HCT116 (cell line): ENCODE results near the gene MYBPC2. TPM values are rescaled to one million over a fixed set of nuclear protein-coding genes. Genes with fewer than 3 reads are reported as not detected.

Experiments used
- ATAC-seq: fragments of 200-7000 bp; cut with Tn5 transposase; 2 replicates; pipeline ENCODE4 v1.9.1; 2020; ENCODE audit warnings: mild to moderate bottlenecking, moderate library complexity
- BruUV-seq: library from RNA; stranded (reverse); fragments of 400-500 nt; replicated peaks from 2 replicates; lab custom pipeline; 2021; lab: Mats Ljungman, UMichigan
- CTCF ChIA-PET: fragments of 300-600 bp; sonication (Branson Sonifier 250); formaldehyde crosslinking; loops from one replicate; lab custom pipeline; 2021; ENCODE audit warnings: antibody characterized with exemption; lab: Charles Lee
- POLR2A ChIA-PET: fragments of 300-600, 350-600 bp; sonication (Branson Sonifier 250); formaldehyde crosslinking; loops from one replicate; lab custom pipeline; 2021; ENCODE audit warnings: antibody characterized with exemption; lab: Charles Lee
- RAD21 ChIA-PET, 2 experiments: fragments of 300-600 bp; sonication (Branson Sonifier 250); formaldehyde crosslinking; loops; one replicate each; lab custom pipeline; 2023; ENCODE audit warnings: low total read pairs in 2 of 2; ENCODE audit not compliant: uncharacterized antibody in 2 of 2, unreplicated experiment in 2 of 2, low non-redundant PET in 1 of 2; lab: Charles Lee
- DNase-seq: peaks from one replicate; pipeline ENCODE4 v3.0.0-alpha.2; 2010; ENCODE audit warnings: low read depth, low spot score
- H2AFZ ChIP-seq: fragments of 200-600 bp; shearing (Covaris generic), sonication (generic); 2 replicates; pipeline ENCODE4 v1.6.1; 2017; ENCODE audit warnings: low read depth, mixed run types, mixed read lengths, antibody characterized with exemption, low read length; ENCODE audit not compliant: poor library complexity, severe bottlenecking
- H3K27ac ChIP-seq: 2 replicates; pipeline ENCODE4 v1.5.1; 2012; ENCODE audit warnings: low read depth, low read length
- H3K27me3 ChIP-seq: fragments of 200-600 bp; sonication (generic); 2 replicates; pipeline ENCODE4 v1.6.1; 2016; ENCODE audit warnings: mixed run types, low read length, mixed read lengths; ENCODE audit not compliant: insufficient read depth
- H3K36me3 ChIP-seq, 2 experiments: fragments of 200-500 bp in 1 of 2; fragments of 200-600 bp in 1 of 2; sonication (Bioruptor generic) in 1 of 2; sonication (generic) in 1 of 2; 2 replicates each; pipeline versions ENCODE4 v1.5.1 to v1.6.1; 2014 to 2016; ENCODE audit warnings: low read length in 2 of 2, inconsistent platforms in 1 of 2, mixed read lengths in 1 of 2, mixed run types in 1 of 2; ENCODE audit not compliant: insufficient read depth in 2 of 2, control insufficient read depth in 1 of 2
- H3K4me1 ChIP-seq, 2 experiments: fragments of 200-600 bp in 1 of 2; sonication (generic) in 1 of 2; 2 replicates each; pipeline versions ENCODE4 v1.5.1 to v1.6.1; 2012 to 2017; ENCODE audit warnings: low read length in 2 of 2, inconsistent platforms in 1 of 2, mild to moderate bottlenecking in 1 of 2, mixed read lengths in 1 of 2, mixed run types in 1 of 2, moderate library complexity in 1 of 2; ENCODE audit not compliant: insufficient read depth in 2 of 2, control insufficient read depth in 1 of 2
- H3K4me2 ChIP-seq: fragments of 200-600 bp; sonication (generic); 2 replicates; pipeline ENCODE4 v1.6.1; 2017; ENCODE audit warnings: mixed run types, low read length, mixed read lengths
- H3K4me3 ChIP-seq, 2 experiments: fragments of 200-600 bp in 1 of 2; sonication (generic) in 1 of 2; replicated peaks in 1 of 2; 2 replicates each; pipeline ENCODE4 v1.5.1; 2011 to 2016; ENCODE audit warnings: low read length in 2 of 2, control low read depth in 1 of 2, low read depth in 1 of 2, mild to moderate bottlenecking in 1 of 2, mixed read lengths in 1 of 2, mixed run types in 1 of 2
- H3K79me2 ChIP-seq: fragments of 200-600 bp; sonication (generic); 2 replicates; pipeline ENCODE4 v1.6.1; 2017; ENCODE audit warnings: mild to moderate bottlenecking, mixed run types, low read length, moderate library complexity, mixed read lengths; ENCODE audit not compliant: insufficient read depth
- H3K9ac ChIP-seq: fragments of 200-600 bp; sonication (generic); 2 replicates; pipeline ENCODE4 v1.6.1; 2016; ENCODE audit warnings: low read length, mixed read lengths
- H3K9me2 ChIP-seq: fragments of 200-600 bp; sonication (generic), shearing (Covaris generic); 2 replicates; pipeline ENCODE4 v1.6.1; 2017; ENCODE audit warnings: mixed run types, mild to moderate bottlenecking, moderate library complexity; ENCODE audit not compliant: insufficient read depth
- H3K9me3 ChIP-seq, 2 experiments: fragments of 200-500 bp in 1 of 2; fragments of 200-600 bp in 1 of 2; sonication (Bioruptor generic) in 1 of 2; sonication (generic) in 1 of 2; 2 replicates each; pipeline ENCODE4 v1.6.1; 2014 to 2017; ENCODE audit warnings: low read length in 2 of 2, mixed read lengths in 2 of 2, inconsistent platforms in 1 of 2, low read depth in 1 of 2, mild to moderate bottlenecking in 1 of 2, mixed run types in 1 of 2, moderate library complexity in 1 of 2; ENCODE audit not compliant: control insufficient read depth in 1 of 2, insufficient read depth in 1 of 2
- H4K20me1 ChIP-seq: fragments of 200-600 bp; sonication (generic), shearing (Covaris generic); 2 replicates; pipeline ENCODE4 v1.6.1; 2017; ENCODE audit warnings: mixed run types, mild to moderate bottlenecking, moderate library complexity; ENCODE audit not compliant: insufficient read depth
- EGR1 ChIP-seq: IDR thresholded peaks from 2 replicates; pipeline ENCODE4 v1.6.1; 2012; ENCODE audit warnings: low read depth
- ELF1 ChIP-seq: IDR thresholded peaks from 2 replicates; pipeline ENCODE4 v1.6.1; 2012; ENCODE audit warnings: low read depth, borderline replicate concordance
- POLR2AphosphoS5 ChIP-seq: IDR thresholded peaks from 2 replicates; pipeline ENCODE4 v1.6.1; 2011; ENCODE audit warnings: mild to moderate bottlenecking, low read depth, low read length, moderate library complexity
- SP1 ChIP-seq: IDR thresholded peaks from 2 replicates; pipeline ENCODE4 v1.6.1; 2012; ENCODE audit warnings: low read depth
- ZFX ChIP-seq: fragments of 450-650 bp; IDR thresholded peaks from 2 replicates; pipeline ENCODE4 v1.6.1; 2017
- intact Hi-C: fragments of 100-400 bp; cut with micrococcal nuclease; formaldehyde crosslinking; loops from 2 replicates; pipeline ENCODE4 v1.10.0; 2022
- total RNA-seq: library from RNA; stranded (reverse); gene quantifications from one replicate; pipeline ENCODE4 v1.2.1, GENCODE V29; 2021; ENCODE audit not compliant: unreplicated experiment
- TF ChIP-seq, protein P1 (sequence below), 3 experiments: fragments of 200-600 bp in 1 of 3; sonication (generic) in 1 of 3; IDR thresholded peaks in 2 of 3; conservative IDR thresholded peaks in 1 of 3; 2 replicates each; pipeline ENCODE4 v1.5.1; 2012 to 2017; ENCODE audit warnings: low read depth in 2 of 3, low read length in 2 of 3, antibody characterized with exemption in 1 of 3, borderline replicate concordance in 1 of 3, control low read depth in 1 of 3, mild to moderate bottlenecking in 1 of 3, mixed read lengths in 1 of 3, mixed run types in 1 of 3, moderate library complexity in 1 of 3; ENCODE audit not compliant: insufficient read depth in 1 of 3
- TF ChIP-seq, protein P2 (sequence below): IDR thresholded peaks from 2 replicates; pipeline ENCODE4 v1.6.1; 2012
- TF ChIP-seq, protein P3 (sequence below): IDR thresholded peaks from 2 replicates; pipeline ENCODE4 v1.6.1; 2011; ENCODE audit warnings: mild to moderate bottlenecking, low read length, moderate library complexity; ENCODE audit not compliant: insufficient replicate concordance; ENCODE audit errors: extremely low read depth

Gene MYBPC2
- total RNA-seq, 1 experiment from 2014 or later, result not detected

DNA sequence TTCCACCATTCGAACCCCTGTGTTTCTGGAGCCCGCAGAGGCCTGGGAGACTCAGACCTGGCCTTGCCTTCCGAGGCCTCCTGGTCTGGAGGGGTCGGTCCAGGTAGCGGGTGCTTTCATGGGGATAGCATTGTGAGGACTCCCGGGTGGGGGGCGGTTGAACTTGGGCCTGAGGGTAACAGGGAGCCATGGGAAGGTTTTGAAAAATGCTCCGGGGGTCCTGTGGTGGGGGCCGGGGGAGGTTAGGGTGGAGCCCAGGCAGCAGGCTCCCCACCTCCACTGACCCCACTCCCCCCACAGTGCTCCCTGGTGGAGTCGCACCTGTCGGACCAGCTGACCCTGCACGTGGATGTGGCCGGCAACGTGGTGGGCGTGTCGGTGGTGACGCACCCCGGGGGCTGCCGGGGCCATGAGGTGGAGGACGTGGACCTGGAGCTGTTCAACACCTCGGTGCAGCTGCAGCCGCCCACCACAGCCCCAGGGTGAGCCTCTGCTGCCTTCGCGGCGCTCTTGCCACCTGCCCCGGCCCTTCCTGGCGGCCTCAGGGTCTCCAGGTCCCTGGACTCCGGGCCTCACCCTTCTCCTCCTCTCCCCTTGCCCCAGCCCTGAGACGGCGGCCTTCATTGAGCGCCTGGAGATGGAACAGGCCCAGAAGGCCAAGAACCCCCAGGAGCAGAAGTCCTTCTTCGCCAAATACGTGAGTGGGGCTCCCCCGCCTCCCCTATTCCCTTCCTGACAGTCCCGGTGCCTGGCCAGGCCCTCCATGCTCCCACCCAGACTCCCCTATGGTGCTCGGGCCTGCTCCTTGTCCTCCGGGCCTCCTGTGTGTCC lies 47.8 kb downstream of the MYBPC2 start:
- CTCF ChIA-PET, result no interaction called here
- TF ChIP-seq, protein P1, sequence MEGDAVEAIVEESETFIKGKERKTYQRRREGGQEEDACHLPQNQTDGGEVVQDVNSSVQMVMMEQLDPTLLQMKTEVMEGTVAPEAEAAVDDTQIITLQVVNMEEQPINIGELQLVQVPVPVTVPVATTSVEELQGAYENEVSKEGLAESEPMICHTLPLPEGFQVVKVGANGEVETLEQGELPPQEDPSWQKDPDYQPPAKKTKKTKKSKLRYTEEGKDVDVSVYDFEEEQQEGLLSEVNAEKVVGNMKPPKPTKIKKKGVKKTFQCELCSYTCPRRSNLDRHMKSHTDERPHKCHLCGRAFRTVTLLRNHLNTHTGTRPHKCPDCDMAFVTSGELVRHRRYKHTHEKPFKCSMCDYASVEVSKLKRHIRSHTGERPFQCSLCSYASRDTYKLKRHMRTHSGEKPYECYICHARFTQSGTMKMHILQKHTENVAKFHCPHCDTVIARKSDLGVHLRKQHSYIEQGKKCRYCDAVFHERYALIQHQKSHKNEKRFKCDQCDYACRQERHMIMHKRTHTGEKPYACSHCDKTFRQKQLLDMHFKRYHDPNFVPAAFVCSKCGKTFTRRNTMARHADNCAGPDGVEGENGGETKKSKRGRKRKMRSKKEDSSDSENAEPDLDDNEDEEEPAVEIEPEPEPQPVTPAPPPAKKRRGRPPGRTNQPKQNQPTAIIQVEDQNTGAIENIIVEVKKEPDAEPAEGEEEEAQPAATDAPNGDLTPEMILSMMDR (IDR thresholded peaks at IDR 0.05 in 2 of 3, conservative IDR thresholded peaks at IDR 0.05 in 1 of 3; ENCODE audit: borderline replicate concordance in 1 of 3, insufficient read depth in 1 of 3, low read depth in 2 of 3, low read length in 2 of 3), result no peak
- TF ChIP-seq EGR1 (no peak), SP1 (no peak), ZFX (no peak), ELF1 (no peak), POLR2AphosphoS5 (no peak)
- TF ChIP-seq, protein P2, sequence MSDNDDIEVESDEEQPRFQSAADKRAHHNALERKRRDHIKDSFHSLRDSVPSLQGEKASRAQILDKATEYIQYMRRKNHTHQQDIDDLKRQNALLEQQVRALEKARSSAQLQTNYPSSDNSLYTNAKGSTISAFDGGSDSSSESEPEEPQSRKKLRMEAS, result no peak
- TF ChIP-seq, protein P3, sequence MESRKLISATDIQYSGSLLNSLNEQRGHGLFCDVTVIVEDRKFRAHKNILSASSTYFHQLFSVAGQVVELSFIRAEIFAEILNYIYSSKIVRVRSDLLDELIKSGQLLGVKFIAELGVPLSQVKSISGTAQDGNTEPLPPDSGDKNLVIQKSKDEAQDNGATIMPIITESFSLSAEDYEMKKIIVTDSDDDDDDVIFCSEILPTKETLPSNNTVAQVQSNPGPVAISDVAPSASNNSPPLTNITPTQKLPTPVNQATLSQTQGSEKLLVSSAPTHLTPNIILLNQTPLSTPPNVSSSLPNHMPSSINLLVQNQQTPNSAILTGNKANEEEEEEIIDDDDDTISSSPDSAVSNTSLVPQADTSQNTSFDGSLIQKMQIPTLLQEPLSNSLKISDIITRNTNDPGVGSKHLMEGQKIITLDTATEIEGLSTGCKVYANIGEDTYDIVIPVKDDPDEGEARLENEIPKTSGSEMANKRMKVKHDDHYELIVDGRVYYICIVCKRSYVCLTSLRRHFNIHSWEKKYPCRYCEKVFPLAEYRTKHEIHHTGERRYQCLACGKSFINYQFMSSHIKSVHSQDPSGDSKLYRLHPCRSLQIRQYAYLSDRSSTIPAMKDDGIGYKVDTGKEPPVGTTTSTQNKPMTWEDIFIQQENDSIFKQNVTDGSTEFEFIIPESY, result no peak
- peaks cover 38% of the 10 kb centered on the region for H3K79me2 ChIP-seq
- H3K27ac ChIP-seq, result no peak overlapping the region
- H3K27me3 ChIP-seq, result no peaks in the 10 kb centered on the region
- no peaks in the 10 kb centered on the region for H3K9me2 ChIP-seq
- H3K9ac ChIP-seq, result no peak overlapping the region
- no peak for ATAC-seq
- peaks cover 0 to 2% of the 10 kb centered on the region in 2 experiments; a peak in 1 of 4 replicates for H3K9me3 ChIP-seq
- H3K4me1 ChIP-seq, result peaks cover 9 to 18% of the 10 kb centered on the region in 2 experiments; a peak in 3 of 4 replicates
- no peaks in the 10 kb centered on the region for H4K20me1 ChIP-seq
- peaks cover 18 to 36% of the 10 kb centered on the region in 2 experiments; a peak in 3 of 4 replicates for H3K36me3 ChIP-seq
- RAD21 ChIA-PET, result no interaction called here
- no TSS peak for BruUV-seq
- POLR2A ChIA-PET, result no interaction called here
- H3K4me2 ChIP-seq, result no peak overlapping the region
- intact Hi-C loops, result no loop called here
- no peak for DNase-seq
- H3K4me3 ChIP-seq, result no peak overlapping the region
- no peak overlapping the region for H2AFZ ChIP-seq
